Fibroblast of villous mesenchyme (primary cell): Measurements from ENCODE around the gene RAB35. TPM values are rescaled to one million over a fixed set of nuclear protein-coding genes. Genes with fewer than 3 reads are reported as not detected.

Source experiments
- DNase-seq: peaks from one replicate; pipeline ENCODE4 v3.0.0-alpha.2; 2010; ENCODE audit warnings: low read depth
- H3K4me3 ChIP-seq: 2 replicates; pipeline ENCODE4 v1.5.1; 2011; ENCODE audit warnings: low read depth, mild to moderate bottlenecking, low read length
- total RNA-seq: library from RNA; depleted of rRNA; stranded (reverse); fragments of >200 nt; gene quantifications from 2 replicates; pipeline ENCODE4 v1.2.3, GENCODE V29; 2012
- TF ChIP-seq, protein P1 (sequence below): IDR thresholded peaks from 2 replicates; pipeline ENCODE4 v1.5.1; 2012; ENCODE audit warnings: low read depth, mild to moderate bottlenecking, low read length; ENCODE audit not compliant: insufficient read depth

RAB35 gene
- total RNA-seq, 1 donor: 24.6 TPM

DNA sequence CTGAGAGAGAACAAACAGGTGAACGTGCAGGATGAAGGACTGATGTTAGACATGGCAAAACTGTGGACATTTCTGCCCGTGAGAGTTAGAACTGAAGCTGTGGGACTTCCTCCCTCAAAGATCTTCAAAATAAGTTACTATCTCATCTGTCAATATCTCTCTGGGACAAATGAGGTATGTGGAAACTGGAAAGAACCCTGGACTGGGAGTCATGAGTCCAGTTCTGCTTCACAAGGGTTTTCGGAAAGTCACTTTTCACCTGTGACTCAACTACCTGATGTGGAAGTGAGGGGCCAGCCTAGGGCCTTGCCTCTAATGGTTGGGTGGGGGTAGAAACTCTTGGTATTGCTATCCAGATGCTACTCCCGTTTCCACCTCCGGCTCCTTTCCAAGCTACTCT is 47.3 kb downstream of the RAB35 start:
- no peak overlapping the region for H3K4me3 ChIP-seq
- DNase-seq: no peak
- TF ChIP-seq, protein P1, sequence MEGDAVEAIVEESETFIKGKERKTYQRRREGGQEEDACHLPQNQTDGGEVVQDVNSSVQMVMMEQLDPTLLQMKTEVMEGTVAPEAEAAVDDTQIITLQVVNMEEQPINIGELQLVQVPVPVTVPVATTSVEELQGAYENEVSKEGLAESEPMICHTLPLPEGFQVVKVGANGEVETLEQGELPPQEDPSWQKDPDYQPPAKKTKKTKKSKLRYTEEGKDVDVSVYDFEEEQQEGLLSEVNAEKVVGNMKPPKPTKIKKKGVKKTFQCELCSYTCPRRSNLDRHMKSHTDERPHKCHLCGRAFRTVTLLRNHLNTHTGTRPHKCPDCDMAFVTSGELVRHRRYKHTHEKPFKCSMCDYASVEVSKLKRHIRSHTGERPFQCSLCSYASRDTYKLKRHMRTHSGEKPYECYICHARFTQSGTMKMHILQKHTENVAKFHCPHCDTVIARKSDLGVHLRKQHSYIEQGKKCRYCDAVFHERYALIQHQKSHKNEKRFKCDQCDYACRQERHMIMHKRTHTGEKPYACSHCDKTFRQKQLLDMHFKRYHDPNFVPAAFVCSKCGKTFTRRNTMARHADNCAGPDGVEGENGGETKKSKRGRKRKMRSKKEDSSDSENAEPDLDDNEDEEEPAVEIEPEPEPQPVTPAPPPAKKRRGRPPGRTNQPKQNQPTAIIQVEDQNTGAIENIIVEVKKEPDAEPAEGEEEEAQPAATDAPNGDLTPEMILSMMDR: no peak

DNA sequence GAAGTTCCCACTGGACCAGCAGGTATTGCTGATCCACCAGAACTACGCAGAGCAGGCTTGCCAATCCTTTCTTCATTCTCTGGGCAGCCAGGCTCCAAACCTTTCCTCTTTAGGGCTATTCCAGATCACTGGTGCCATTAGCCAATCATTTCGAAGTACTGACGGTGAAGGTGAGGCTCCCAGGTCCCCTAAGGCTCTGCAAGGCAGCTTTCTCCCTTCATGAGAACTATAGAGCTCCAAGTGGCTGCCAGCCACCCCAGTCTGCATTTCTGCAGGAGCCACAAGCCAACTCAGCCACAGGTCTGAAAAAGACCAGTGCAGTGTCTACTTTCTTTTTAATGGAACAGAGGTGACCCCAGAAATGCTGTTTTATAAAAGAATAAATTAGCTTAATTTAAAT is 48.7 kb downstream of the RAB35 start:
- TF ChIP-seq, protein P1: no peak
- H3K4me3 ChIP-seq: no peak overlapping the region
- DNase-seq: no peak

DNA sequence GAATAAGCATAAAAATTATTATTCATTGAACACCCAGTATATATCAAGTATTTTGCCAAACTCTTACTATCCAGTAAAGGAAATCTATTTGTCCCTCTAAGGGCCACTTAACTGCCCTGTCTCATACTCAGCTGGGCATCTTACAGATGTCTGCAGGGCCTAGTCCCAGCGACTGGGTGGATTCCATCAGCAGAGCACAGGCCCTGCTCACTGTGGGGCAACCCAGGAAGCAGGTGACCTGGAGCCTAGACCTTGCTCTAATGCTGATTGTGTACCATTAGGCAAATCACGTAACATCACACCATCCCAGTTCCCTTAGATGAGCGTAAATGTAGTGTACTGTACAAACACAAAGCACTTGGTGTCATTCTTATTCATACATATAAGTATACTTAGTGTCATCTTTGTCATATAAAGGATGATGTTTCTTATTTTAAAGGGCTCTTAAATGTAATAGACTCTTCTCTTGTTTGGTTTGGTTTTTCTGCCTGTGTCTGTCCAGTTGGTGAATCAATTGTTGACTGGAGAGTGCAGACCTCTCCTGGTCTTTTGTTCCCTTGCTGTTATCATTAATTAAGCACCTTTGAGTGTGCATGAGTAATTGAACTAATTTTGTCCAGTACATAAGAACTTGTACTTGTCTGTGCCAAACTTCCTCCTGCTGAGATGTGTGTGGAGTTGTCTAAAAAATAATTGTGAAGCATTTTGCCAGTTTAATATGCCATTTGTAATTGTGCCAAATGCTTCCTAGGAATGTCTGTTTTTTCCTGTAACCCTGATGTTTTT is 49.3 kb downstream of the RAB35 start:
- TF ChIP-seq, protein P1: no peak
- no peak for DNase-seq
- H3K4me3 ChIP-seq: no peak overlapping the region

DNA sequence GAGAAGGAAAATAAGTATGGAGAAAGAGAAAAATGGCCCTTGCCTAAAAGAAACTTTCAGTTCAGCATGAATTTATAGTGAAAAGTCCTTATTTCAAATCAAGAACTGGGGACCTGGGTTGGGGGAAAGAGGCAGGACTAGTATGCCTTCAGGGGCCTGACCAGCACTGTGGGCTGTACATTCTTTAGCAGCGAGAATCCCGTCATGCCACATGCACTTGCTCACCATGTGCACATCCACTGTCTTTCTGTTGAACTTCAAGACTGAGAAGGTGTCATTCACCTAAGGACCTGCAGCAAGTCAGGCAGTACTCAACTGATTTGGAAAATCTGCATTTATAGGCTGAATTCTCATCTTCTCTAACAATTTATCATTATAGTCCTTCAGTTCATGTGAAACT is 50.2 kb downstream of the RAB35 start:
- no peak overlapping the region for H3K4me3 ChIP-seq
- TF ChIP-seq, protein P1: no peak
- no peak for DNase-seq

DNA sequence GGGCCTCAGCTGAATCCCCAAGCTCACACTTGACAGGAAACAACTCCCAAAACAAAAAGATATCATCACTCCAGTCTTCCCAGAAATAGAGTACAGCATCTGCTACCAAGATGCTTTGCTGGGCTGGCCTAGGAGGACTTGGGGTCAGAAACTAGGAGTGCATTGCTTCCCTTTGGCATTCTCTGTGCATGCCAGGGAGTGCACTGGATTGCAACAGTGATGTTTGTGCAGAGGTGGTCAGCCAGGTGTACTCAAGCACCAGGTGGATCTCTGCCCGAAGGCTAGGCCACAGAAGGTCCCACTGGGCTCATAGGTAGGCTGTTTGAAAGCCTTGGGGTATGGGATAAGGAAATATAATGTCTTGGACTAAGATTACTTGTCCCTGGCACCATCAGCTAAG is 51.1 kb downstream of the RAB35 start:
- peak; percentile 59 for DNase-seq
- TF ChIP-seq, protein P1: no peak
- no peak overlapping the region for H3K4me3 ChIP-seq

DNA sequence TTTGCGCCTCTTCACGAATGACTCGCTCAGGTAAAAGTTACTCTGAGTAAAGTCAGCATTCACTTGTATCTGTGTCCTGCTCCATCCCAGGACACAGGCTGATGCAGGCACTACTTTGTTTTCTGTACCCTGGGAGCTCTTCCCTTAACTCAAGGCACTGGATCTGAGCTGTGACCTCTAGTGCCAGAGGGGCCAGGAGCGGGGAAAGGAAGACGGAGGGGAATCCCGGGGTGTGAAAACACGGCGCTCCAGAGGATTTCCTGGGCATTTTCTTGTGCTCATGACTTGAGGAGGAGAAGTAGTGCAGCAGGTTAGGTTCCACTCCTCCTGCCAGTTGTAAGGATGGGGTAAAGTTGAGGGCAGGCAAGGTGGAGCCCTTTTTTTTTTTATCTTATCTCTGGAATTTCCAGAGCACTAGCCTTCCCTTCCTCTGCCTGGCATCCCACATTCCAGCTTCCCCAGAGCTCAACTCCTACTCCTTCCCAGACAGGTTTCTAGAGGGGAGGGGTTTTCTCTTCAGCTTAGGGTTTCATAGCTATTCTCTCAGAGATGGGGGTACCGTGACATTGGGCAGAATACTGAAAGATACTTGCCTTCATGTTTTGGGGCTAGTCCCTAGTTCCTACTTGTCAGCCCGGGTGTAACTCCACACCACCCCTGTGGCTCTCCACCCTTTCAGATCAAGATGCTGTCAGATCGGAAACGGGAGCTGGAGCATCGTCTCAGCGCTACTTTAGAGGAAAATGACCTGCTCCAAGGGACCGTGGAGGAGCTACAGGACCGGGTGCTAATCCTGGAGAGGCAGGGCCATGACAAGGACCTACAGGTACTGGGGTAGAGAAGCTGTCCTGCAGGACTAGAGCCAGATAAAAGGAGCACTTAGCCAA is 52.3 kb downstream of the RAB35 start:
- DNase-seq: no peak
- TF ChIP-seq, protein P1: no peak
- no peak overlapping the region for H3K4me3 ChIP-seq
